Cardiac fibroblast (primary cell): ENCODE results near the gene FXYD1.
"Not testable (repeated sequence)": the region's sequence is repeated elsewhere in the genome, so short reads cannot be mapped to it uniquely, and the experiment has no call there.

Experiments used
- DNase-seq, 2 donors: peaks; one replicate each; pipeline versions ENCODE4 v3.0.0 to v3.0.0-alpha.2; 2010; ENCODE audit warnings: low read depth in 2 of 2
- H3K4me3 ChIP-seq, 2 donors: replicated peaks in 1 of 2; 1 replicate in 1 of 2; 2 replicates in 1 of 2; pipeline ENCODE4 v1.5.1; 2011; ENCODE audit warnings: low read depth in 2 of 2, low read length in 2 of 2, mild to moderate bottlenecking in 2 of 2, moderate library complexity in 1 of 2
- CTCF ChIP-seq: IDR thresholded peaks from one replicate; pipeline ENCODE4 v1.5.1; 2011; ENCODE audit warnings: low read depth, mild to moderate bottlenecking, low read length, inconsistent platforms

Gene FXYD1

DNA sequence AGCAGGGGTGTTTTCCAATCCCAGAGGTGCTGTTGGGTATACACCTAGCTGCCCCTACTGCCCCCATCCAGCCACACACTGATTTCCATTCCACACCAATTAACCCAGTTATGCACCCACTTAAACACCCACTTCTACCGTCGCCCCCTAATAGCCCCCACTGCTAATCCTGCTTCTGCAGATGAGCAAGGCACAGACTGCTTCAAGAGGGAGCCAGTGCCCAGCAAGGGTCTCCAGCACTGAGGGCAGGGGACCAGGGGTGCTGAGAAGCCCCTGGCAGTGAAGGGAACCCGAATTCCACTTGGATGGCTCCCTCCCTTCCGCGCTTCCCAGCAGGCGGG is 5.6 kb downstream of the FXYD1 start:
- no peak for TF ChIP-seq CTCF
- DNase-seq: no peak
- H3K4me3 ChIP-seq: no peak overlapping the region

DNA sequence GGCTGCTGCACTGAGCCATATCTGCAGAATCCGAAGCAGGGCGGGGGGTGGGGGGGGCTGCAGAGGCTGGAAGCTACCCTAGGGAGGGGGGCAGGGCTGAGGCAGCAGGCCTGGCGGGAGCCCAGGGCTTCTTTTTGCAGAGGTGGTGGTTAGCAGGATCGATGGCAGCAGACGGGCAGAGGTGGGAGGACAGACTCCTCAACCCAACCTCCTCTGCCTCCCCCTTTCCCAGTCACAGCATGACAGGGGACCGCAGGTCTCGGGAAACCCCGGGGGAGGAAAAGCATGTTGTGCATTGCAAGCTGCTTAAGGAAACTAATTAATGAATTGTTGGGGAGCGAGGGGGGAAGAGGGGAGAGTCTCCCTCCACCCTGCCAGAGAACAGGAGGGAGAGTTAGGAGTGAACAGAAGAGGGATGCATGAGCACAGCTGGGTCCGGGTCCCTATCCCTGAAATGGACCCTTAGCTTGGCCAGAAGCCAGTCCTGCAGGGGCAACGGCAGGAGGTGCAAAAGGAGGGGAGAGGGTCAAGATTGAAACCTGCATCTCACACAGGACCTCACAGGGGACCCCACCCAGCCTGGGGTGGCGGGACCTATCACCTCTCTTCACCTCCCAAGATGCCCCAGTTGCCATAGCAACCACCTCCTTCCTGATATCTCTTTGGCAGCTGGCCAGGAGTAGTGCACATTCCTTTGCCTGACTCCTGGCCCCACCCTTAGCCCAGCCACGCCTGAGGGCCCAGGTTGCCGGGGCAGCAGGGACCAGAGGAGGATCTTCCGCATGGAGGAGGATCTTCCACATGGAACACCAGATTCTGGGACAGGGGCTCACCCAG is 6.2 kb downstream of the FXYD1 start:
- DNase-seq: no peak
- no peak for TF ChIP-seq CTCF
- H3K4me3 ChIP-seq: no peak overlapping the region

GRCh38 chr19:35146746-35147459 is 8.3 kb downstream of the FXYD1 start:
- no peak for DNase-seq
- H3K4me3 ChIP-seq: no peak overlapping the region
- TF ChIP-seq CTCF: no peak

DNA sequence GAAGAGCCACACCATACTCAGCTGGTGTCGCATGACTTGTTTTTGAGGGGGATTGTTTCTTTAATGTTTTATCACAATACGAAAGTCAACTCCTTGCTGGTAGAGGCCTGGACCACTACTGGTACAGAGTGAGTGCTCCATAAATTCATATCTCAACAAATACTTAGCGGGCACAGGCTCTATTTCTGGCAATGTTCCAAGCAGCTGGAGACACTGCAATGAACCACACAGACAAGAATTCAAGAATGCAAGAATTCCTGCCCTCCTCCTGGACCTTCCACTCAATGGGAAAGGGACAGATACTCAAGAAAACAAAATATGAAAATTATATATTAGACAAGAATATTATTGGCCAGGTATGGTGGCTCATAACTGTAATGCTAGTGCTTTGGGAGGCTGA is 10.8 kb downstream of the FXYD1 start:
- no peak overlapping the region for H3K4me3 ChIP-seq
- DNase-seq: no peak
- no peak for TF ChIP-seq CTCF

DNA sequence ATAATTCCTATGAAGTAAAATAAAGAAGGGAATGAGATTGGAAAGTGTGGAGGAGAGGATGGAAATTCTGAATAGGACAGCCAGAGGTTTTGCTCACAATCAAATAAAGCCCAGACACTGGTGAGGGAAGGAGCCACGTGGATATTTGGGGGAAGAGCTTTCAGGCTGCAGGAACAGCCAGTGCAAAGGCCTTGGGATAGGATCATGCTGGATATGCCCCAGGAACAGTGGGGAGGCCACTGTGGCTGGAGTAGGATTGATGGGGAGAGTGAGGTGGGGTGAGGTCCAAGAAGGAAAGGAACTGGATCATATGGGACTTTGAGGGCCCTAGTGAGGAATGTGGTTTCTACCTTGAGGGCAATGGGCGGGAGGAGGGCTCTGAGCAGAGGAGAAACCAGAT is 11.8 kb downstream of the FXYD1 start:
- H3K4me3 ChIP-seq: no peak overlapping the region
- no peak for TF ChIP-seq CTCF
- no peak for DNase-seq

DNA sequence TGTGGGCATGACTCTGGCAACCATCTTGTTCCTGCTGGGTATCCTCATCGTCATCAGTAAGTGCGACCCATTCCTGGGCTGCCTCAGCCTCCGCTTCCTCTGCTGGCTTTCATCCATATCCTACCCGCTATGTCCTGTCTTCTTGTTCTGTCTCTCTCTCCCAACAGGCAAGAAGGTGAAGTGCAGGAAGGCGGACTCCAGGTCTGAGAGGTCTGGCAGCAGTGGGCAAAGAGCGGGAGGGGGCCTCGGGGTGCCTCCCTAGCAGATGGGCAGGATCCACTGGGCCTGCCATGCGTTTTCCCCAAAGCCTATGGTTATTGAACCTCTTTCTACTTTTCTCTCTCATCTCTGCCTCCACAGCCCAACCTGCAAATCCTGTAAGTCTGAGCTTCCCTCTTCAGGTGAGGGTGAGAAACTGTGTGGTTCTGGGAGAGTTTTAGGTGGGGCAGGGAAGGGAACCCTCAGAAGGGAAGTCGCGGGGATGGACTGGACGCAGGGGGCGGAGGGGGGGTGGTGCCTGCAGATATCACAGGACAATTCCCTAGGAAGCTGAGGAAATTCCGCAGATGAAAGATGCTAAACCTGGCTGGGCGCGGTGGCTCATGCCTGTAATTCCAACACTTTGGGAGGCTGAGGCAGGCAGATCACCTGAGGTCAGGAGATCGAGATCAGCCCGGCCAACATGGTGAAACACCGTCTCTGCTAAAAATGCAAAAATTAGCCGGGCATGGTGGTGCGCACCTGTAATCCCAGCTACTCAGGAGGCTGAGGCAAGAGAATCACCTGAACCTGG is 12.8 kb downstream of the FXYD1 start:
- DNase-seq: no peak
- TF ChIP-seq CTCF: no peak
- H3K4me3 ChIP-seq: no peak overlapping the region

DNA sequence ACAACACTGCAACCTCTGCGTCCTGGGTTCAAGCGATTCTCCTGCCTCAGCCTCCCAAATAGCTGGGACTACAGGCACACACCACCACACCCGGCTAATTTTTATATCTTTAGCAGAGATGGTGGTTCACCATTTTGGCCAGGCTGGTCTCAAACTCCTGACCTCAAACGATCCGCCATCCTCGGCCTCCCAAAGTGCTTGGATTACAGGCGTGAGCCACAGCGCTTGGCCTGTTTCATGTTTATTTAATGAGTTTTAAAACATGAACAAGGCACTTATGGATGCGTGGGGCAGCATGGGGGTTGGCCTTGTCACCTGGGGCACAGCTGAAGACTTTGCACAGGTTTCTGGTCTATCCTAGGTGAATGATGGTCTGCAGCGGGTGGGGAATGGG is 14.5 kb downstream of the FXYD1 start:
- not testable (repeated sequence) for DNase-seq, H3K4me3 ChIP-seq
